Gastrocnemius medialis (tissue), 4 donors: ENCODE data around the gene GFOD1. TPM values are rescaled to one million over a fixed set of nuclear protein-coding genes. Genes with fewer than 3 reads are reported as not detected.
A peak's percentile ranks its signal among the peaks of the same experiment; 100 is the strongest.
"Not testable (repeated sequence)": the region's sequence is repeated elsewhere in the genome, so short reads cannot be mapped to it uniquely, and the experiment has no call there.

Experiments used
- ATAC-seq, 2 donors: fragments of 150-250 bp; one replicate each; pipeline ENCODE4 v1.9.1; 2016
- DNase-seq, 2 donors: peaks; one replicate each; pipeline ENCODE4 v3.0.0-alpha.2; 2019
- H3K27ac ChIP-seq, 4 donors: fragments of 200-600 bp; sonication (generic); 1 replicate in 1 of 4; 2 replicates in 3 of 4; pipeline ENCODE4 v1.5.1; 2016 to 2018; ENCODE audit warnings: mild to moderate bottlenecking in 2 of 4, moderate library complexity in 1 of 4
- H3K27me3 ChIP-seq, 3 donors: fragments of 200-600 bp; sonication (generic) in 2 of 3; 1 replicate in 1 of 3; 2 replicates in 2 of 3; pipeline versions ENCODE4 v1.5.1 to v1.6.0; 2016 to 2019; ENCODE audit warnings: mild to moderate bottlenecking in 1 of 3, moderate library complexity in 1 of 3
- H3K36me3 ChIP-seq, 2 donors: fragments of 200-600 bp; sonication (generic) in 1 of 2; one replicate each; pipeline ENCODE4 v1.5.1; 2017 to 2018
- H3K4me1 ChIP-seq, 2 donors: fragments of 200-600 bp; sonication (generic) in 1 of 2; one replicate each; pipeline ENCODE4 v1.5.1; 2016 to 2017; ENCODE audit warnings: mild to moderate bottlenecking in 2 of 2
- H3K4me3 ChIP-seq, 4 donors: fragments of 200-600 bp; sonication (generic) in 3 of 4; 1 replicate in 1 of 4; 2 replicates in 3 of 4; pipeline ENCODE4 v1.5.1; 2016 to 2019; ENCODE audit warnings: mild to moderate bottlenecking in 2 of 4
- H3K9me3 ChIP-seq, 3 donors: fragments of 200-600 bp; sonication (generic) in 2 of 3; 1 replicate in 1 of 3; 2 replicates in 2 of 3; pipeline ENCODE4 v1.5.1; 2016 to 2019
- CTCF ChIP-seq, 5 experiments: fragments of 450-650 bp in 3 of 5; fragments of 200-600 bp in 2 of 5; sonication (generic) in 2 of 5; IDR thresholded peaks in 4 of 5; conservative IDR thresholded peaks in 1 of 5; 1 replicate in 4 of 5; 2 replicates in 1 of 5; pipeline ENCODE4 v1.5.1; 2016 to 2019; ENCODE audit warnings: antibody characterized with exemption in 5 of 5, mild to moderate bottlenecking in 3 of 5, moderate library complexity in 3 of 5
- POLR2A ChIP-seq, 2 donors: fragments of 450-650 bp; IDR thresholded peaks; one replicate each; pipeline ENCODE4 v1.6.1; 2017; ENCODE audit warnings: antibody characterized with exemption in 2 of 2, mild to moderate bottlenecking in 2 of 2, moderate library complexity in 2 of 2
- in situ Hi-C, 4 donors: fragments of 200-750 bp; cut with MboI; loops; one replicate each; pipeline versions ENCODE4 v1.15.0 to v1.8.0; 2017; ENCODE audit warnings: low sequenced_read_pairs in 4 of 4
- intact Hi-C: fragments of 100-400 bp; cut with DNase I; formaldehyde crosslinking; loops from one replicate; pipeline ENCODE4 v1.15.1; 2023; ENCODE audit warnings: low total_unique reads
- total RNA-seq, 4 donors: library from RNA; depleted of rRNA; stranded (reverse); fragments of >200 nt; gene quantifications; one replicate each; pipeline versions ENCODE4 v1.1.0 to v1.2.3, GENCODE V29; 2016

Gene GFOD1
- total RNA-seq, 4 donors from 2014 or later = 9.0 to 31.8 (median 16.9) TPM

- DNase-seq (peak in 1 of 2 donors; percentile 40), ATAC-seq (peak; percentile 49 to 74)
- Histone ChIP-seq H3K4me1 (peaks cover 24 to 38% of the 10 kb centered on the region in 2 donors), H3K36me3 (no peaks in the 10 kb centered on the region), H3K4me3 (no peak overlapping the region), H3K27me3 (no peaks in the 10 kb centered on the region), H3K9me3 (no peaks in the 10 kb centered on the region), H3K27ac (peak overlapping the region; percentile 39 to 52 (median 41))
- intact Hi-C loops (loop anchor here (5.0 kb wide), 1 partner anchor 63 kb away; no protein-coding TSS in a partner anchor), in situ Hi-C loops (no loop called here)
- TF ChIP-seq CTCF (IDR thresholded peaks at IDR 0.05 in 4 of 5, conservative IDR thresholded peaks at IDR 0.05 in 1 of 5) = no peak
- TF ChIP-seq POLR2A (IDR thresholded peaks at IDR 0.05) = no peak
These were observed 91.8 kb downstream of the GFOD1 start for GRCh38 chr6:13395272-13396237.

- intact Hi-C loops (no loop called here), in situ Hi-C loops (no loop called here)
- Histone ChIP-seq H3K4me3 (no peak overlapping the region), H3K27ac (no peak overlapping the region), H3K36me3 (no peaks in the 10 kb centered on the region), H3K27me3 (no peaks in the 10 kb centered on the region), H3K9me3 (no peaks in the 10 kb centered on the region), H3K4me1 (peaks cover 16 to 28% of the 10 kb centered on the region in 2 donors)
- DNase-seq (no peak), ATAC-seq (no peak)
- TF ChIP-seq CTCF (IDR thresholded peaks at IDR 0.05 in 4 of 5, conservative IDR thresholded peaks at IDR 0.05 in 1 of 5) (no peak), POLR2A (IDR thresholded peaks at IDR 0.05) (no peak)
These were observed 94.9 kb downstream of the GFOD1 start for GRCh38 chr6:13392462-13392861.

GRCh38 chr6:13391537-13391936 is 95.9 kb downstream of the GFOD1 start:
- no peaks in the 10 kb centered on the region for H3K9me3 ChIP-seq
- H3K36me3 ChIP-seq = no peaks in the 10 kb centered on the region
- H3K27ac ChIP-seq = no peak overlapping the region
- DNase-seq (no peak), ATAC-seq (no peak)
- no peaks in the 10 kb centered on the region for H3K27me3 ChIP-seq
- H3K4me1 ChIP-seq = peaks cover 16 to 18% of the 10 kb centered on the region in 2 donors
- in situ Hi-C loops = no loop called here
- intact Hi-C loops = no loop called here
- H3K4me3 ChIP-seq = no peak overlapping the region
- no peak for TF ChIP-seq POLR2A (IDR thresholded peaks at IDR 0.05)
- no peak for TF ChIP-seq CTCF (IDR thresholded peaks at IDR 0.05 in 4 of 5, conservative IDR thresholded peaks at IDR 0.05 in 1 of 5)

- Histone ChIP-seq H3K4me1 (peaks cover 7 to 12% of the 10 kb centered on the region in 2 donors), H3K27me3 (no peaks in the 10 kb centered on the region), H3K9me3 (no peaks in the 10 kb centered on the region), H3K4me3 (no peak overlapping the region), H3K36me3 (no peaks in the 10 kb centered on the region), H3K27ac (no peak overlapping the region)
- DNase-seq = no peak
- intact Hi-C loops = no loop called here
- in situ Hi-C loops = no loop called here
- TF ChIP-seq POLR2A (IDR thresholded peaks at IDR 0.05) (no peak), CTCF (IDR thresholded peaks at IDR 0.05 in 4 of 5, conservative IDR thresholded peaks at IDR 0.05 in 1 of 5) (no peak)
- no peak for ATAC-seq
These were observed 96.7 kb downstream of the GFOD1 start for GRCh38 chr6:13390658-13391057.

GRCh38 chr6:13389237-13389636 is 98.2 kb downstream of the GFOD1 start:
- H3K27me3 ChIP-seq, H3K9me3 ChIP-seq, in situ Hi-C loops, intact Hi-C loops, H3K4me1 ChIP-seq, H3K36me3 ChIP-seq, H3K27ac ChIP-seq, H3K4me3 ChIP-seq, DNase-seq, ATAC-seq: not testable (repeated sequence)

- ATAC-seq, H3K27me3 ChIP-seq, H3K9me3 ChIP-seq, H3K4me1 ChIP-seq, DNase-seq, H3K4me3 ChIP-seq, intact Hi-C loops, in situ Hi-C loops, H3K36me3 ChIP-seq, H3K27ac ChIP-seq: not testable (repeated sequence)
These were observed 98.6 kb downstream of the GFOD1 start for GRCh38 chr6:13388769-13389168.
